Ascending aorta (tissue), 2 donors: ENCODE results near the gene PLEKHO1. TPM values are rescaled to one million over a fixed set of nuclear protein-coding genes. Genes with fewer than 3 reads are reported as not detected.
A peak's percentile ranks its signal among the peaks of the same experiment; 100 is the strongest.
"Not testable (repeated sequence)": the region's sequence is repeated elsewhere in the genome, so short reads cannot be mapped to it uniquely, and the experiment has no call there.

ENCODE experiments used
- DNase-seq, 2 donors: peaks; one replicate each; pipeline ENCODE4 v3.0.0-alpha.2; 2019; ENCODE audit warnings: low spot score in 2 of 2
- H3K27ac ChIP-seq, 2 donors: fragments of 200-600 bp; sonication (generic); one replicate each; pipeline ENCODE4 v1.5.1; 2016 to 2017; ENCODE audit warnings: mild to moderate bottlenecking in 1 of 2
- H3K27me3 ChIP-seq: fragments of 200-600 bp; sonication (generic); one replicate; pipeline ENCODE4 v1.5.1; 2017
- H3K36me3 ChIP-seq, 2 donors: fragments of 200-600 bp; sonication (generic); one replicate each; pipeline ENCODE4 v1.5.1; 2016
- H3K4me1 ChIP-seq, 2 donors: fragments of 200-600 bp; sonication (generic); one replicate each; pipeline ENCODE4 v1.5.1; 2016 to 2017; ENCODE audit warnings: mild to moderate bottlenecking in 1 of 2
- H3K4me3 ChIP-seq, 2 donors: fragments of 200-600 bp; sonication (generic); one replicate each; pipeline ENCODE4 v1.5.1; 2016 to 2017; ENCODE audit warnings: mild to moderate bottlenecking in 1 of 2
- H3K9me3 ChIP-seq, 2 donors: fragments of 200-600 bp; sonication (generic); one replicate each; pipeline ENCODE4 v1.5.1; 2016
- intact Hi-C: fragments of 100-400 bp; cut with DNase I; formaldehyde crosslinking; loops from one replicate; pipeline ENCODE4 v1.15.1; 2023
- total RNA-seq: library from RNA; depleted of rRNA; stranded (reverse); fragments of >200 nt; gene quantifications from one replicate; pipeline ENCODE4 v1.1.0, GENCODE V29; 2016
- TF ChIP-seq, protein P1 (sequence below), 3 experiments: fragments of 200-600 bp in 2 of 3; fragments of 450-650 bp in 1 of 3; sonication (generic) in 2 of 3; IDR thresholded peaks; one replicate each; pipeline ENCODE4 v1.5.1; 2016 to 2019; ENCODE audit warnings: antibody characterized with exemption in 3 of 3, mild to moderate bottlenecking in 1 of 3, moderate library complexity in 1 of 3

Gene PLEKHO1
- total RNA-seq, 1 donor from 2014 or later, result 88.9 TPM

- no peak overlapping the region for H3K4me3 ChIP-seq
- H3K27me3 ChIP-seq, result no peaks in the 10 kb centered on the region
- TF ChIP-seq, protein P1, sequence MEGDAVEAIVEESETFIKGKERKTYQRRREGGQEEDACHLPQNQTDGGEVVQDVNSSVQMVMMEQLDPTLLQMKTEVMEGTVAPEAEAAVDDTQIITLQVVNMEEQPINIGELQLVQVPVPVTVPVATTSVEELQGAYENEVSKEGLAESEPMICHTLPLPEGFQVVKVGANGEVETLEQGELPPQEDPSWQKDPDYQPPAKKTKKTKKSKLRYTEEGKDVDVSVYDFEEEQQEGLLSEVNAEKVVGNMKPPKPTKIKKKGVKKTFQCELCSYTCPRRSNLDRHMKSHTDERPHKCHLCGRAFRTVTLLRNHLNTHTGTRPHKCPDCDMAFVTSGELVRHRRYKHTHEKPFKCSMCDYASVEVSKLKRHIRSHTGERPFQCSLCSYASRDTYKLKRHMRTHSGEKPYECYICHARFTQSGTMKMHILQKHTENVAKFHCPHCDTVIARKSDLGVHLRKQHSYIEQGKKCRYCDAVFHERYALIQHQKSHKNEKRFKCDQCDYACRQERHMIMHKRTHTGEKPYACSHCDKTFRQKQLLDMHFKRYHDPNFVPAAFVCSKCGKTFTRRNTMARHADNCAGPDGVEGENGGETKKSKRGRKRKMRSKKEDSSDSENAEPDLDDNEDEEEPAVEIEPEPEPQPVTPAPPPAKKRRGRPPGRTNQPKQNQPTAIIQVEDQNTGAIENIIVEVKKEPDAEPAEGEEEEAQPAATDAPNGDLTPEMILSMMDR (IDR thresholded peaks at IDR 0.05), result no peak
- peak in 1 of 2 donors; percentile 28 for DNase-seq
- H3K4me1 ChIP-seq, result no peaks in the 10 kb centered on the region
- H3K9me3 ChIP-seq, result no peaks in the 10 kb centered on the region
- H3K36me3 ChIP-seq, result no peaks in the 10 kb centered on the region
- no peak overlapping the region for H3K27ac ChIP-seq
- intact Hi-C loops, result no loop called here
Measured at GRCh38 chr1:150207281-150207971, 57.7 kb downstream of the PLEKHO1 start.

GRCh38 chr1:150208460-150208859 is 58.7 kb downstream of the PLEKHO1 start:
- H3K4me1 ChIP-seq, H3K27ac ChIP-seq, H3K4me3 ChIP-seq, intact Hi-C loops, H3K27me3 ChIP-seq, H3K36me3 ChIP-seq, H3K9me3 ChIP-seq: not testable (repeated sequence)
- peak in 1 of 2 donors; percentile 22 for DNase-seq

Other genes starting within 250 kb of the PLEKHO1 start
- gene SV2A, start 232.1 kb upstream of the PLEKHO1 start, total RNA-seq, result 5.9 TPM
- gene SF3B4, start 222.1 kb upstream of the PLEKHO1 start, total RNA-seq, result 87.3 TPM
- gene MTMR11, start 213.0 kb upstream of the PLEKHO1 start, total RNA-seq, result 39.8 TPM
- 7.1 TPM for gene OTUD7B, start 139.2 kb upstream of the PLEKHO1 start, total RNA-seq
- gene VPS45, start 82.1 kb upstream of the PLEKHO1 start, total RNA-seq, result 11.3 TPM
- 8.9 TPM for gene ANP32E, start 86.2 kb downstream of the PLEKHO1 start, total RNA-seq
- not detected for gene CA14, start 107.9 kb downstream of the PLEKHO1 start, total RNA-seq
- gene APH1A, start 119.1 kb downstream of the PLEKHO1 start, total RNA-seq, result 73.1 TPM
- 3.7 TPM for gene C1orf54, start 122.9 kb downstream of the PLEKHO1 start, total RNA-seq
- 0.64 TPM for gene CIART, start 132.6 kb downstream of the PLEKHO1 start, total RNA-seq
- gene MRPS21, start 143.9 kb downstream of the PLEKHO1 start, total RNA-seq, result 17.1 TPM
- 19.5 TPM for gene PRPF3, start 171.6 kb downstream of the PLEKHO1 start, total RNA-seq
- 13.7 TPM for gene RPRD2, start 214.2 kb downstream of the PLEKHO1 start, total RNA-seq